Brain microvascular endothelial cell (primary cell): ENCODE measurements around the gene ADCY4.

ENCODE experiments used
- DNase-seq: peaks from one replicate; pipeline ENCODE4 v3.0.0-alpha.2; 2020
- H3K27ac ChIP-seq: fragments of 250-450 bp; sonication (Bioruptor Pico); 2 replicates; pipeline ENCODE4 v1.5.1; 2020; ENCODE audit warnings: mild to moderate bottlenecking, moderate library complexity
- H3K27me3 ChIP-seq: fragments of 250-450 bp; sonication (Bioruptor Pico); replicated peaks from 2 replicates; pipeline ENCODE4 v1.5.1; 2020; ENCODE audit warnings: mild to moderate bottlenecking
- H3K36me3 ChIP-seq: fragments of 250-450 bp; sonication (Bioruptor Pico); replicated peaks from 2 replicates; pipeline ENCODE4 v1.5.1; 2020; ENCODE audit warnings: mild to moderate bottlenecking
- H3K4me3 ChIP-seq: 2 replicates; pipeline ENCODE4 v1.5.1; 2011; ENCODE audit warnings: low read depth, mild to moderate bottlenecking, control low read depth, low read length, moderate library complexity
- CTCF ChIP-seq: IDR thresholded peaks from 2 replicates; pipeline ENCODE4 v1.5.1; 2011; ENCODE audit warnings: low read depth, mild to moderate bottlenecking, moderate library complexity, low read length, control low read depth, inconsistent platforms; ENCODE audit errors: missing control alignments
- in situ Hi-C: cut with HindIII; loops from 2 replicates; pipeline ENCODE4 v1.10.0; 2017; ENCODE audit warnings: low sequenced_read_pairs, low pct_ligation_motif_present

ADCY4 gene

GRCh38 chr14:24378981-24379906 lies 44.4 kb upstream of the ADCY4 start:
- no peak for DNase-seq
- TF ChIP-seq CTCF = no peak
- Histone ChIP-seq H3K27me3 (no peaks in the 10 kb centered on the region), H3K4me3 (no peak overlapping the region), H3K36me3 (peaks cover 18% of the 10 kb centered on the region), H3K27ac (no peak overlapping the region)
- in situ Hi-C loops = no loop called here

- no peak for DNase-seq
- Histone ChIP-seq H3K4me3 (no peak overlapping the region), H3K27me3 (no peaks in the 10 kb centered on the region), H3K36me3 (peaks cover 28% of the 10 kb centered on the region), H3K27ac (no peak overlapping the region)
- in situ Hi-C loops = no loop called here
- TF ChIP-seq CTCF = no peak
Measured at GRCh38 chr14:24378327-24378726, 43.5 kb upstream of the ADCY4 start.

GRCh38 chr14:24377657-24378056 lies 42.8 kb upstream of the ADCY4 start:
- H3K27me3 ChIP-seq = no peaks in the 10 kb centered on the region
- no peak overlapping the region for H3K27ac ChIP-seq
- H3K4me3 ChIP-seq = no peak overlapping the region
- TF ChIP-seq CTCF = no peak
- peaks cover 32% of the 10 kb centered on the region for H3K36me3 ChIP-seq
- in situ Hi-C loops = no loop called here
- DNase-seq = no peak

GRCh38 chr14:24377126-24377525 lies 42.3 kb upstream of the ADCY4 start:
- TF ChIP-seq CTCF = no peak
- in situ Hi-C loops = no loop called here
- H3K4me3 ChIP-seq = no peak overlapping the region
- H3K27me3 ChIP-seq = no peaks in the 10 kb centered on the region
- H3K27ac ChIP-seq = no peak overlapping the region
- peaks cover 32% of the 10 kb centered on the region for H3K36me3 ChIP-seq
- DNase-seq = no peak

- H3K27me3 ChIP-seq = no peaks in the 10 kb centered on the region
- no peak overlapping the region for H3K27ac ChIP-seq
- H3K36me3 ChIP-seq = peaks cover 32% of the 10 kb centered on the region
- in situ Hi-C loops = no loop called here
- no peak for DNase-seq
- no peak overlapping the region for H3K4me3 ChIP-seq
- no peak for TF ChIP-seq CTCF
Measured at GRCh38 chr14:24376448-24377070, 41.7 kb upstream of the ADCY4 start.
